GM13977 (cell line): ENCODE data around the gene KIAA1755.

Experiments
- DNase-seq: peaks from one replicate; pipeline ENCODE4 v3.0.0; 2012; ENCODE audit warnings: low spot score
- in situ Hi-C: fragments of 300-500 bp; cut with MboI; formaldehyde crosslinking; loops from one replicate; pipeline ENCODE4 v1.12.0; 2022; ENCODE audit warnings: low sequenced_read_pairs, low pct_unique_long_range_greater_than_20kb, mixed read lengths, inconsistent platforms; ENCODE audit not compliant: unreplicated experiment
- TF ChIP-seq, protein P1 (sequence below): IDR thresholded peaks from 2 replicates; pipeline ENCODE4 v1.5.1; 2012; ENCODE audit warnings: mild to moderate bottlenecking, control low read depth; ENCODE audit not compliant: insufficient read depth; ENCODE audit errors: extremely low read depth, missing control alignments

KIAA1755 gene

DNA sequence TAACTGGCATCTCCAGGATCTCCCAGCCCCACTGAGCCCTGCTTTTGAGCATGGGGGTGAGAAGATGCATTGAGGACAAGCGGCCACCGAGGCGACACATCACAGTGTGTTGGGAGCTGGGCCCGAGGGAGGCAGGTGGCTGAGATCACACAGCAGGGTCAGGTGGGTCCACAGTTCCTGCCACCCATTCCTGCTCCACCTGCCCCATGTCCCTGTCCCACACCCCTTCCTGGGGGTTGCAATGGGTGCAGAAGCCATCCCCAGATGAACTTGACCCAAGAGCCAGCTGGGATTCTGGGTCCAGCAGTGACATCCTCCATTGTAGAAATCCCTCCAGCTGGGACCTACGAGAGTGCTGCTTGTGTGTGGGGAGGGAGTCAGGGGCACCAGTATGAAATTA lies 96.5 kb downstream of the KIAA1755 start:
- no peak for DNase-seq
- in situ Hi-C loops = no loop called here
- TF ChIP-seq, protein P1, sequence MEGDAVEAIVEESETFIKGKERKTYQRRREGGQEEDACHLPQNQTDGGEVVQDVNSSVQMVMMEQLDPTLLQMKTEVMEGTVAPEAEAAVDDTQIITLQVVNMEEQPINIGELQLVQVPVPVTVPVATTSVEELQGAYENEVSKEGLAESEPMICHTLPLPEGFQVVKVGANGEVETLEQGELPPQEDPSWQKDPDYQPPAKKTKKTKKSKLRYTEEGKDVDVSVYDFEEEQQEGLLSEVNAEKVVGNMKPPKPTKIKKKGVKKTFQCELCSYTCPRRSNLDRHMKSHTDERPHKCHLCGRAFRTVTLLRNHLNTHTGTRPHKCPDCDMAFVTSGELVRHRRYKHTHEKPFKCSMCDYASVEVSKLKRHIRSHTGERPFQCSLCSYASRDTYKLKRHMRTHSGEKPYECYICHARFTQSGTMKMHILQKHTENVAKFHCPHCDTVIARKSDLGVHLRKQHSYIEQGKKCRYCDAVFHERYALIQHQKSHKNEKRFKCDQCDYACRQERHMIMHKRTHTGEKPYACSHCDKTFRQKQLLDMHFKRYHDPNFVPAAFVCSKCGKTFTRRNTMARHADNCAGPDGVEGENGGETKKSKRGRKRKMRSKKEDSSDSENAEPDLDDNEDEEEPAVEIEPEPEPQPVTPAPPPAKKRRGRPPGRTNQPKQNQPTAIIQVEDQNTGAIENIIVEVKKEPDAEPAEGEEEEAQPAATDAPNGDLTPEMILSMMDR = no peak

DNA sequence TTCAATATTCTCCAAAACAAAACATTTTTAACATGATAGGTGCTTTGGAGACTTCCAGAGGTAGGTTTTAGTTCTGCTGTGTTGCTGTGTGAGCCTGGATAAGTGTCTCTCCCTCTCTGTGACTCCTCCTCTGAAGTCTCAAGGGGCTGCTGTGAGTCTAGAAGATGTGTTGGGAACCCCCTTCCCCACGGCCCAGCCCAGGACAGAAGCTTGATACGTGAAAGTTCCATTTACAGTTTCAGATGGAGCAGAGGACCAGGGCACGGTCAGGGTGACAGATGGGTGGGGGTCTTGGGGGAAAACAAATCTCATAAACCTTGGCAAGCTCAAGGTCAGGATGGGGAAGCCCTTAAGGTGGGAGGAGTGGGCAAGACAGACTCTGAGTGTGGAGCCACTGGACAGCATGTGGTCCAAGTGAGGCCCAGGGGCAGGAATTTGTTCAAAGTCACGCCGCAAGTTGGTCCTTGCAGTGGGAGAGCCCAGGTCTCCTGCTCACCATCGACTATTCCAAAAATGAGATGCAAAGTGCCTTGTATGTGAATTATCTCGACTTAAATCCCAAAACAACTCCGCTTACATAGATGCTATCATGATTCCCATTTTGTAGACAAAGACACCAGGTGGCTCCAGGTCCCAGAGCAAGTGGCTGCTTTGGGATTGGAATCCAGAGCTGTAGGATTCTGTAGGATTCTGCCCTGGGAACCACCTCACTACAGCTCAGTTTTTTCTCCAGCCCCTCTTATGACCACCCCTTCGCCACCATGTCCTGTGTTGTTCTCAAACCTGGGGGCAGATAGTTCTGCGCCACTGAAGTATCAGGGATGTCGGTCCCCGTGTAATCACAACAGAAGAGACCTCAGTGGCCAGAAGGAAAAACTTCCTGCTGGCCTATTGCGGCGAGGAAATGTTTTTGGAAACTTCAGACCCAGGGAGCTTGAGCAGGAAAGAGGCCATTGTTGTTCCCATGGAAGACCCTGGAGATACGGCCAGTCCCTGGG lies 97.4 kb downstream of the KIAA1755 start:
- in situ Hi-C loops = no loop called here
- DNase-seq = no peak
- TF ChIP-seq, protein P1 = no peak

DNA sequence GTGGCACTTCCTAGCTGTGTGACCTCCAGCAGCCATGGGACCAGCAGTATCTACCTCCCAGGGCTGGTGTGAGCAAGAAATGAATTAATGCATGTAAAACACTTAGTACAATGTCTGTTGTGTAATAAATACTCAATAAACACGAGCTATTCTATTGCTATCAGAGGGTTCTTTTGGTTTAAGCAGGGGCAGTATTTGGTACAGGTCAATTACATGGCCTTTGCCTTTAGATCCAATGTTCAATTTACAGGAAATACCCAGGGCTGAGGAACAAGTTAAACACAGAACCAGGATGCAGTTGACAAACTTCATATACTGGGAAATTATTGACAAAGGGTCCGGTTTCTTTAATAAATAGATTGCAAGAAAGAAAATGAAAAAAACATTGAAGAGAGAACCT lies 98.4 kb downstream of the KIAA1755 start:
- no peak for DNase-seq
- in situ Hi-C loops = no loop called here
- TF ChIP-seq, protein P1 = no peak

DNA sequence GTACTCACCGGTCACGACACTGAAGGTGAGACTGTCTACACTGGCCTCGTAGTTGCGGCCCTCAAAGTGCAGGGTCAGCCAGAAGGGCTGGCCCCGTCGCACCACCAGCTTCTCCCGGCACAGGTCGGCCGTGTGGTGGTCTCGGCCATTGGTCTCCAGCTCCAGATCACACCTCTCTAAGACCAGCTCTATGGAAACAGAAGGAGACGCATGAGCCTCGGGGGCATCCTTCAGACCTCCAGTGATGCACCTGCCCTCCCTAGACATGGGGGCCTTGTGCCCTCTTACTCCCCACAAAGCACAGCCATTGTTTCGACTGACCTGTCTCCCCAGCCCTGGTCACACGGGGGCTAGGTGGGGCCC lies 99.1 kb downstream of the KIAA1755 start:
- in situ Hi-C loops = no loop called here

More for the DNA sequence above, 99.1 kb downstream of the KIAA1755 start:
- TF ChIP-seq, protein P1 = no peak
- no peak for DNase-seq
